Kidney (tissue), 14 donors: ENCODE results near the gene ALOX15. TPM values are rescaled to one million over a fixed set of nuclear protein-coding genes. Genes with fewer than 3 reads are reported as not detected.
"Not testable (repeated sequence)": the region's sequence is repeated elsewhere in the genome, so short reads cannot be mapped to it uniquely, and the experiment has no call there.

Experiments used
- DNase-seq, 5 donors: peaks; one replicate each; pipeline ENCODE4 v3.0.0-alpha.2; 2013 to 2020
- FAIRE-seq: peaks from 2 replicates; lab custom pipeline; 2012; peaks lifted over from hg19 to GRCh38; lab: Jason Lieb, UNC
- H3K27ac ChIP-seq, 2 donors: one replicate each; pipeline ENCODE4 v1.7.0; 2013; ENCODE audit warnings: low read depth in 2 of 2, low read length in 2 of 2, inconsistent platforms in 1 of 2
- H3K27me3 ChIP-seq: one replicate; pipeline ENCODE4 v1.7.1; 2013; ENCODE audit warnings: low read length, inconsistent platforms; ENCODE audit not compliant: control insufficient read depth, insufficient read depth
- H3K36me3 ChIP-seq, 3 donors: one replicate each; pipeline versions ENCODE4 v1.7.0 to v1.7.1; 2013; ENCODE audit warnings: low read length in 3 of 3, control low read depth in 1 of 3, inconsistent platforms in 1 of 3; ENCODE audit not compliant: insufficient read depth in 3 of 3, control insufficient read depth in 2 of 3
- H3K4me1 ChIP-seq, 3 donors: one replicate each; pipeline versions ENCODE4 v1.7.0 to v1.7.1; 2013; ENCODE audit warnings: low read length in 3 of 3, inconsistent platforms in 1 of 3, low read depth in 1 of 3; ENCODE audit not compliant: control insufficient read depth in 2 of 3, insufficient read depth in 2 of 3
- H3K4me3 ChIP-seq, 3 donors: one replicate each; pipeline versions ENCODE4 v1.7.0 to v1.8.1; 2013; ENCODE audit warnings: low read length in 3 of 3, control low read depth in 1 of 3, inconsistent platforms in 1 of 3
- H3K9ac ChIP-seq, 3 donors: one replicate each; pipeline versions ENCODE4 v1.7.0 to v1.7.1; 2013; ENCODE audit warnings: low read length in 3 of 3, control low read depth in 1 of 3, inconsistent platforms in 1 of 3
- H3K9me3 ChIP-seq, 3 donors: one replicate each; pipeline versions ENCODE4 v1.7.0 to v1.7.1; 2013; ENCODE audit warnings: low read length in 3 of 3, control low read depth in 1 of 3, inconsistent platforms in 1 of 3; ENCODE audit not compliant: control insufficient read depth in 2 of 3, insufficient read depth in 1 of 3
- intact Hi-C: fragments of 100-400 bp; cut with DNase I; formaldehyde crosslinking; loops from one replicate; pipeline ENCODE4 v1.11.1; 2022
- polyA plus RNA-seq: library from polyadenylated mRNA; stranded (reverse); fragments of 350-450 nt; fragmentation: Illumina TruSeq; extraction: RNeasy Lipid Tissue Mini Kit (QIAGEN cat#74804); gene quantifications from one replicate; pipeline ENCODE4 v1.2.3, GENCODE V29; 2014; ENCODE audit warnings: low read depth, low replicate concordance; ENCODE audit not compliant: insufficient read depth
- total RNA-seq: library from RNA; stranded (reverse); fragmentation: NEBNext Ultra II Directional; extraction: Animal tissue kit (Norgen Biotek cat#: 25700); gene quantifications from one replicate; pipeline ENCODE4 v1.2.1, GENCODE V29; 2021
- TF ChIP-seq, protein P1 (sequence below): IDR thresholded peaks from 3 replicates; pipeline ENCODE4 v1.5.1; 2012; ENCODE audit warnings: mild to moderate bottlenecking, moderate library complexity, borderline replicate concordance; ENCODE audit not compliant: insufficient read depth; ENCODE audit errors: extremely low read depth
- donor health status: control.
- donor health status: control.
- donor health status: control.
- donor health status: control.
- donor health status: control.
- donor health status: DM: yes; HTN: yes; CAD: no.
- donor health status: Normal renal cell carcinoma (clear cell type).

The ALOX15 gene
- total and polyA plus RNA-seq, 2 donors from 2014 or later, result not detected

DNA sequence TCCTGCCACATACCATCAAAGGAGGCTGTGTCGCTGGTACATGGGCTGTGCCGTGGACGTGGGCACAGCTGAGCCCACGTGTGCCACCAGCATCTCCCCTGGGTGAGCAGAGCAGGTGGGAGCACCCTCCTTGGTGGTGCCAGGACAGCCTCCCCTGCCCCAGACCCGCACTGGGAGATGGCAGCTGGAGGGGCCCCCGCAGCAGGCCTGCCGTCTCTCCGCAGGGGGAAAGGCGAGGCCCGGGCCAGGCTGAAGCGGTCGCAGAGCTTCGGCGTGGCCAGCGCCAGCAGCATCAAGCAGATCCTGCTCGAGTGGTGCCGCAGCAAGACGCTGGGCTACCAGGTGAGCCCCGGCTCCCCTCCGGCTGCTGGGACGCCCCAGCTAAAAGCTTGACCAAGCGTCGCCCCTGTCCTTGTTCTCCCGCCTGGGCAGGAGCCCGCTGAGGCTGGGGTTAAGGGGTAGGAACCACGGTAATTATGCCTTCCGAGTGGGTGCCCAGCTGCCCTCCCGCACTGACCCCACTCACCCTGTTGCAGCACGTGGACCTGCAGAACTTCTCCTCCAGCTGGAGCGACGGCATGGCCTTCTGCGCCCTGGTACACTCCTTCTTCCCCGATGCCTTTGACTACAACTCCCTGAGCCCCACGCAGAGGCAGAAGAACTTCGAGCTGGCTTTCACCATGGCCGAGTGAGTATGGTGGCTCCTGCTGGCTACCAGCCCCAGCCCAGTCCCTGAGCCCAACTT is 44.7 kb downstream of the ALOX15 start:
- TF ChIP-seq, protein P1, sequence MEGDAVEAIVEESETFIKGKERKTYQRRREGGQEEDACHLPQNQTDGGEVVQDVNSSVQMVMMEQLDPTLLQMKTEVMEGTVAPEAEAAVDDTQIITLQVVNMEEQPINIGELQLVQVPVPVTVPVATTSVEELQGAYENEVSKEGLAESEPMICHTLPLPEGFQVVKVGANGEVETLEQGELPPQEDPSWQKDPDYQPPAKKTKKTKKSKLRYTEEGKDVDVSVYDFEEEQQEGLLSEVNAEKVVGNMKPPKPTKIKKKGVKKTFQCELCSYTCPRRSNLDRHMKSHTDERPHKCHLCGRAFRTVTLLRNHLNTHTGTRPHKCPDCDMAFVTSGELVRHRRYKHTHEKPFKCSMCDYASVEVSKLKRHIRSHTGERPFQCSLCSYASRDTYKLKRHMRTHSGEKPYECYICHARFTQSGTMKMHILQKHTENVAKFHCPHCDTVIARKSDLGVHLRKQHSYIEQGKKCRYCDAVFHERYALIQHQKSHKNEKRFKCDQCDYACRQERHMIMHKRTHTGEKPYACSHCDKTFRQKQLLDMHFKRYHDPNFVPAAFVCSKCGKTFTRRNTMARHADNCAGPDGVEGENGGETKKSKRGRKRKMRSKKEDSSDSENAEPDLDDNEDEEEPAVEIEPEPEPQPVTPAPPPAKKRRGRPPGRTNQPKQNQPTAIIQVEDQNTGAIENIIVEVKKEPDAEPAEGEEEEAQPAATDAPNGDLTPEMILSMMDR, result no peak
- H3K4me3 ChIP-seq, result no peak overlapping the region
- H3K27ac ChIP-seq, result no peak overlapping the region
- H3K27me3 ChIP-seq, result no peaks in the 10 kb centered on the region
- H3K4me1 ChIP-seq, result peaks cover 0 to 5% (median 5%) of the 10 kb centered on the region in 3 donors
- no peak overlapping the region for H3K9ac ChIP-seq
- DNase-seq, result peak in 1 of 5 donors; percentile 59
- no peak for FAIRE-seq
- H3K36me3 ChIP-seq, result peaks cover 0 to 37% (median 4%) of the 10 kb centered on the region in 3 donors
- intact Hi-C loops, result no loop called here
- H3K9me3 ChIP-seq, result no peaks in the 10 kb centered on the region

DNA sequence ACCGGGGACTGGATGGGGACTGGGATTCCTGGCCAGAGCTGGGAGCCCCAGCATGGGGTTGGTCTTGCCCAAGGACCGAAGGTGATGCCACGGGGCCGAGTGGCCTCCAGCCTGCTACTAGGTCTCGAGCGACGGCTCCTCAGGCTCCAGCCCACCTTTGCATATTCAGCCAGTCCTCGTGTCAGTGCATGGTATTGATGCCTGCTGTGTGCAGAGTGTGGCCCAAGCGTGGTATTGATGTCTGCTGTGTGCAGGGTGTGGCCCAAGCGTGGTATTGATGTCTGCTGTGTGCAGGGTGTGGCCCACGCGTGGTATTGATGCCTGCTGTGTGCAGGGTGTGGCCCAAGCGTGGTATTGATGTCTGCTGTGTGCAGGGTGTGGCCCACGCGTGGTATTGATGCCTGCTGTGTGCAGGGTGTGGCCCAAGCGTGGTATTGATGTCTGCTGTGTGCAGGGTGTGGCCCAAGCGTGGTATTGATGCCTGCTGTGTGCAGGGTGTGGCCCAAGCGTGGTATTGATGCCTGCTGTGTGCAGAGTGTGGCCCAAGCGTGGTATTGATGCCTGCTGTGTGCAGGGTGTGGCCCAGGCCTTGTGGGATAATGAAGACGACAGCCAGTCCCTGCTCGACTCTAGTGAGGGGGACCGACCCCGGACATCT is 45.7 kb downstream of the ALOX15 start:
- H3K9me3 ChIP-seq, FAIRE-seq, H3K9ac ChIP-seq, H3K4me3 ChIP-seq, H3K27ac ChIP-seq, intact Hi-C loops, H3K27me3 ChIP-seq: not testable (repeated sequence)
- H3K36me3 ChIP-seq, result peaks cover 0 to 35% (median 4%) of the 10 kb centered on the region in 3 donors
- DNase-seq, result peak in 1 of 5 donors; percentile 33
- H3K4me1 ChIP-seq, result peaks cover 0 to 15% (median 8%) of the 10 kb centered on the region in 3 donors

DNA sequence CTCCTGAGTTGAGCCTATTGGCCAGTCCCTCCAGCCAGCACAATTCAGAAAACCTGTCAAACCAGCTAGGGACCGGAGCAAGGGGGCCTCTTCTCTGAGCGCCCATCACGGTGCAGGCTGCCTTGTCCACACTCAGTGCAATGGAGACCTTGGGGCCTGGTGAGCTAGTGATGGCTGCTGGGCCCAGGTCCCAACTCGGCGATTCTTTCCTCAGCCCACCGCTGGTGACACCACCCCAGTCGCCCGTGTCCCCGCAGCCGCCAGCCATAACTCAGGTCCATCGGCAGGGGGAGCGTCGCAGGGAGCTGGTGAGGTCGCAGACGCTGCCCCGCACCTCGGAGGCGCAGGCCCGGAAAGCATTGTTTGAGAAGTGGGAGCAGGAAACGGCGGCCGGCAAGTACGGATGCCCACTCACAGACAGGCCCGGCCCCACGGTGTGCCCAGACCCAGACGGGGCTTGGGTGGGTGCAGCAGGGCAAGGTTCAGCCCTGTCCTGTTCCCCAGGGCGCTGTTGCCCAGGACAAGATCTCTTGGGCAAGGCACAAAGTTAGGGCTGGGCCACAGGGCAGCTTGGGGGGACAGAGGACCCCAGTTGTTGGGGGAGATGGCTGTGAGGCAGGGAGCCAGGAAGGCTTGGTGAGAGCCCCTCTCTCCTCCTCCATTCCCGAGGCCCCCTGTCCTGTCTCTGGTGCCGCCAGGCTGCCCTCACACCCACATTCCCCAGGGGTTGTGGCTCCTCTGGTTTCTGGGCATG is 46.4 kb downstream of the ALOX15 start:
- peaks cover 0 to 33% (median 4%) of the 10 kb centered on the region in 3 donors for H3K36me3 ChIP-seq
- no peak overlapping the region for H3K9ac ChIP-seq
- intact Hi-C loops, result no loop called here
- FAIRE-seq, result no peak
- no peaks in the 10 kb centered on the region for H3K27me3 ChIP-seq
- no peak overlapping the region for H3K4me3 ChIP-seq
- H3K4me1 ChIP-seq, result peaks cover 0 to 20% (median 8%) of the 10 kb centered on the region in 3 donors
- peak; percentile 52 to 70 (median 68) for DNase-seq
- H3K27ac ChIP-seq, result no peak overlapping the region
- H3K9me3 ChIP-seq, result no peaks in the 10 kb centered on the region
- TF ChIP-seq, protein P1, result peak; percentile 1
